ENCODE results near the gene SH2D4B.

The SH2D4B gene

DNA sequence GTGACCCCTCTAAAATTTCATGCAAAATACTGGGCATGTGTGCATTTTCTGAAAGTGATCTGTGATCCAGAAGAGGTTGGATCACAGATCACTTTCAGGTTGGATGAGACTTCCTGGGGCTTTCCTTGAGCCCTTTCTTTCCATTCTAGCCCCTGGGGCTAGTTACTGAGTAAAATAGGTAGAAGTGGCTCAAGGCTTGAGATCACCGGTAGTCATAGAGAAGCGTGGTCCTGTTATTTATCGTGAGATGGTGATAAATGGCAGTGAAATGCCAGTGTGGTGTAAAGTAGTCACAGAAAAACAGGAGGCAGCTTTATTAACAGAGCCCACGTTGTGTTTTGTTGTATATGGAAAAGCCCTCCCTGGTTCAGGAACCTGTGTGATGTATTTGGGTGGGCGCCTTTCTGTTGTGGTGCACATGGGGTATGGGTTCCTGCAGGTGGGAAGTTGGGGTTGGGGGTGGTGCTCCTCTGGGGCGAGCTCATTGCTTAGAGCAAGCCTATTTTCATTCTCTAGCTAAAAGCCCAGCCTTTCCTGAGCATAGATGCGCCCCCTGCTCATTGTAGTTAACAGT lies 34.0 kb upstream of the SH2D4B start:
- DNase-seq (ENCODE audit: low spot score) = no peak
- no peak for FAIRE-seq

- no peak for DNase-seq (ENCODE audit: low spot score)
- FAIRE-seq = no peak
These were observed 33.4 kb upstream of the SH2D4B start for GRCh38 chr10:80504158-80504811.

DNA sequence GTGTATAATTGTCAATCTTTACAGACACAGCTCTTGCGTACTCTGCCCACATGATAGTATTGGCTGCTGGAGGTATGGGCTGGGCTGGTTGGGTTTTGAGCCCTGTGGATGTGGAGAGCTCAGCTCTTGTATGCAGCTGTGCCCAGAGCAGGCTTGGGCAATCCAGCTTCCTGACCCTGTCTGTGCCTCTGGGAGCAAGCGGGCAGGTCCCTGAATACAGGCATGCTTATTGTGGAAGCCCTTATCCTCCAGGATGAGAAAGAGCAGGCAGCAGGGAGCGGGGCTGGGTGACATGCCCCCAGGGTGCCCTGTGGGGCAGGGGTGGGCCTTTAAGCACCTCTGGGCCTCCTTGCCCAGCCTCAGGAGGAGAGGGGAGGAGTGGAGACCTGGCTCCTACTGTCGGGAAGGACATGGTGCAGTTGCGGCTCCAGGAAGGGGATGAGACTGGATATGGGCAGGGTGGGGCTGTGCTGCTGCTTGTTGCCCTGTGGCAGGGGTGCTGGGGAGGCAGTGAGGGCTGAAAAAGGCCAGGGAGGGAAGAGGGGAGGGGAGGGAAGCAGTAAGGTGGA lies 32.7 kb upstream of the SH2D4B start:
- no peak for DNase-seq (ENCODE audit: low spot score)
- FAIRE-seq = peak; percentile 55

DNA sequence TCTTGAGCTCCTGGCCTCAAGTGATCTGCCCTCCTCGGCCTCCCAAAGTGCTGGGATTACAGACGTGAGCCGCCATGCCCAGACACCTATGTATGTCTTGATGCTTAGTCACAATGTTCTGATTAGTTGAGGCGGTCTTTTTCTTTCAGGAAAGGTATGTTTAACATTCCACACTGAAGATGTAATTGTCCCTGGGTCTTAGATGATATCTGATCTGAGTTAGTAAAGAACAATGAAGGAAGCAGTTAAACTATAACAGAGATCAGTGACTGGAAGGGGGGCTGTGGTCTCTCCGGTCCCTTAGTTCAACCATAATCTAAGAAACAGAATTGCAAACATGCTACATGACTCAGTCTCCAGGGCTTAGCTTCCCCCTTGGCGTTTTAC lies 31.5 kb upstream of the SH2D4B start:
- peak; percentile 67 for DNase-seq (ENCODE audit: low spot score)
- FAIRE-seq = no peak

- no peak for DNase-seq (ENCODE audit: low spot score)
- no peak for FAIRE-seq
These were observed 30.7 kb upstream of the SH2D4B start for GRCh38 chr10:80506836-80507487.

GRCh38 chr10:80509108-80509402 lies 28.6 kb upstream of the SH2D4B start:
- FAIRE-seq (no peak), DNase-seq (ENCODE audit: low spot score) (no peak)

GRCh38 chr10:80509403-80510161 lies 28.1 kb upstream of the SH2D4B start:
- peak; percentile 82 for DNase-seq (ENCODE audit: low spot score)
- peak; percentile 76 for FAIRE-seq

GRCh38 chr10:80512031-80512526 lies 25.6 kb upstream of the SH2D4B start:
- no peak for DNase-seq (ENCODE audit: low spot score)
- no peak for FAIRE-seq

GRCh38 chr10:80513106-80513505 lies 24.6 kb upstream of the SH2D4B start:
- FAIRE-seq = no peak
- DNase-seq (ENCODE audit: low spot score) = no peak

DNA sequence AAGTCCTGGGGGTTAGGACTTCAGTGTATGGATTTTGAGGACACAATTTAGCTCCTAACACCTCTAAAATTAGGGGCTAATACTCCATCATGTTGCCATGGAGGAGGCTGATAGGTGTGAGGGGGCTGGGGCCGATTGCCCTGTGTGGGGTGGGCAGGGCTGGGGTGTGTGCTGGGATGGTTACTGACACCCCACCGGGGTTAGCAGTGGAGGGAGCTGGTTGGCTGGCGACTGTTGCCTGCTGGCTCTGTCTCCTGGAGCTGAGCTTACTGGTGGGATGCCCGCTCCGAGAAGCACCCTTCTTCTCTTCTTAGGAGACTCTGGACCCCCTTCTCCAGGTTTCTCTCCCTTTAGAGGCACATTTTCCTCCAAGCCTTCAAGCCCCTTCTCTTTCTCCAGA lies 22.2 kb upstream of the SH2D4B start:
- DNase-seq (ENCODE audit: low spot score) (no peak), FAIRE-seq (no peak)

- DNase-seq (ENCODE audit: low spot score) = no peak
These were observed 21.8 kb upstream of the SH2D4B start for GRCh38 chr10:80515941-80516340.

DNA sequence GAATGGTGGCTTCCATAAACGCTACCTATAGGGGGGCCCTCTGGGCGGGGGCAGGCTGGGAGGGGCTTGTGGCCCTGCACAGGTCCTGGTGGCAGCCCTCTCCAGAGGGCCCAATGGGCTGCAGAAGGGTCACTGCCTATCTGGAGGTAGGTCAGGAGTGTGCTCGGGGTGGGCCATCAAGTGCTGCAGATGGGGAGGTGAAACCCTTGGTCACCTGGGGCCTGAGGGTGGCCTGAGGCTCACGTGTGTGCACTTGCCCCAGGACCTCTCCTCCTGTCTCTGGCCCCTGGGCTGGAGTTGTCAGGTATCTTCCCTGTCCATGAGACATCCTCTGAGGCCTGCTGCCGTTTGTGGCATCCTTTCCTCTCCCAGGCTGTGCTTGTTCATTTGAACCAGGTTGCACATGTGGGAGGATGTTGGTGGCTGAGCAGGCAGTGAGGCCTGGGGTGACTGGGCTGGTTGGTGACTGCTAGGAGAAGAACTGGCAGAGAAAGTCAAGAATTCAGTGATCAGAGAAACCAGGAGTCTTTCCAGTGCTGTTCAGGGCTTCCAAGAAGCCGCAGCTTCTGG lies 21.1 kb upstream of the SH2D4B start:
- FAIRE-seq (no peak), DNase-seq (ENCODE audit: low spot score) (no peak)

More at GRCh38 chr10:80515941-80516340, 21.8 kb upstream of the SH2D4B start:
- no peak for FAIRE-seq

- DNase-seq (ENCODE audit: low spot score) (no peak), FAIRE-seq (no peak)
These were observed 20.1 kb upstream of the SH2D4B start for GRCh38 chr10:80517416-80518142.

DNA sequence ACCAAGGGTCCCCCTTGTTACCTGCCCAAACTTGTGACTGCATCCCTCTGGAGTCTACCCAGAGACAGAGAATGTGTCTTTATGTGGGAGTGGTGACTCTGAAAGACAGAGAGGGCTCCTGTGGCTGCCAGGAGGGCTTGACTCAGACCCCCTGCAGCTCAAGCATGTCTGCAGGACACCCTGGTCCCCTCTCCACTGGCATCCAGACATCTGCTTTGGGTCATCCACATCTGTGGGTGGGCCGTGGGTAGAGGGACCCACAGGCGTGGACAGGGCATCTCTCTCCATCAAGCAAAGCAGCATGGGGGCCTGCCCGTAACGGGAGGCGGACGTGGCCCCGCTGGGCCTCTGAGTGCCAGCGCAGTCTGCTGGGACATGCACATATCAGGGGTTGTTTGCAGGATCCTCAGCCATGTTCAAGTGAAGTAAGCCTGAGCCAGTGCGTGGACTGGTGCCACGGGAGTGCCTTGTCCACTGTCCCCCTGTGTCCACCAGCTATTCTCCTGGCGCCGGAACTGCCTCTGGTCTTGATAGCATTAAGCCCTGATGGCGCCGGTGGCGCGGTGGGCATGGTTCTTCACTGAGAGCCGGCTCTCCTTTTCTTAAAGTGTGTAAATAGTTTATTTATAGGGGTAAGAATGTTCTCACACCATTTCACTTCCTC lies 19.4 kb upstream of the SH2D4B start:
- no peak for DNase-seq (ENCODE audit: low spot score)
- no peak for FAIRE-seq

GRCh38 chr10:80518807-80519360 lies 18.8 kb upstream of the SH2D4B start:
- FAIRE-seq (no peak), DNase-seq (ENCODE audit: low spot score) (no peak)

- FAIRE-seq = no peak
These were observed 17.6 kb upstream of the SH2D4B start for GRCh38 chr10:80519936-80520650.

DNA sequence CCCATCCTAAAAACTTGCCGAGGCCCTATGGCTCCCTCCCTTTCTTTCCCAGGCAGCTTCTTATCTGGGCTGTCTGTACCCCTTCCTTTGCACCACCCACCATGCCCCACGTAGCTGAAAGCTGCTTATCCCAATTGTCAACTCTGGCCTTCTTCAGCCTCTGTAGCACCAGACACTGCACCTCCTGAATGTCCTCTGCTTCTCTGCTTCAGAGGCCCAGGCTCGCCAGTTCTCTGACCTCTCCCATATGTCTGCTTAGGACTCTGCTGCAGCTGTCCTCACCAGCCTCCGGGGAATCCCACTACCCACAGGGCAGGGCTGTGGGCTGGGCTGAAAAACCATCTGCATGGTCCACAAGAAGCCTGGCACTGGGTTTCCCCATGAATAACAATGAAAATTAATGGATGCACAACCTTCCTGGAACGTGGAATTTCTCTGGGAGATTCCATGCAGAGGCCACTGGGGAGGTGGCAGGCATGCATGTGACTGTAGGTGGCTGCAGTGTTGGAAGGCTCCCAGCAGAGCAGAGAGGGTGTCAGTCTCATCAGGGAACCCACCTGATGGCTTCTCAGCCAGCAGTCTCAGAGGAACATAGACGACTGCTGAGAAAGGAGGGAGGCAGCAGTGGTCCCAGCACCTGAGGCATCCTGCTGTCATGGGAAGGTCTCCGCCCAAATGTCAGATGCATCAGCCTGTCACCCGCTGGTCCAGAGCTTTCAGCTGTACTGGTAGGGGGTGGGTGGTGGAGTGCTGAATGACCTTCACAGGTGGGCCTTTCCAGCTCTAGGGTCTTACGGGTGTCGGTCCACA lies 16.8 kb upstream of the SH2D4B start:
- no peak for DNase-seq (ENCODE audit: low spot score)
- no peak for FAIRE-seq

More at GRCh38 chr10:80519936-80520650, 17.6 kb upstream of the SH2D4B start:
- no peak for DNase-seq (ENCODE audit: low spot score)

GRCh38 chr10:80522756-80523363 lies 14.8 kb upstream of the SH2D4B start:
- no peak for FAIRE-seq
- no peak for DNase-seq (ENCODE audit: low spot score)
